ENCODE results near the gene ARHGEF5.
A peak's percentile ranks its signal among the peaks of the same experiment; 100 is the strongest.
"Not testable (repeated sequence)": the region's sequence is repeated elsewhere in the genome, so short reads cannot be mapped to it uniquely, and the experiment has no call there.

ARHGEF5 gene

DNA sequence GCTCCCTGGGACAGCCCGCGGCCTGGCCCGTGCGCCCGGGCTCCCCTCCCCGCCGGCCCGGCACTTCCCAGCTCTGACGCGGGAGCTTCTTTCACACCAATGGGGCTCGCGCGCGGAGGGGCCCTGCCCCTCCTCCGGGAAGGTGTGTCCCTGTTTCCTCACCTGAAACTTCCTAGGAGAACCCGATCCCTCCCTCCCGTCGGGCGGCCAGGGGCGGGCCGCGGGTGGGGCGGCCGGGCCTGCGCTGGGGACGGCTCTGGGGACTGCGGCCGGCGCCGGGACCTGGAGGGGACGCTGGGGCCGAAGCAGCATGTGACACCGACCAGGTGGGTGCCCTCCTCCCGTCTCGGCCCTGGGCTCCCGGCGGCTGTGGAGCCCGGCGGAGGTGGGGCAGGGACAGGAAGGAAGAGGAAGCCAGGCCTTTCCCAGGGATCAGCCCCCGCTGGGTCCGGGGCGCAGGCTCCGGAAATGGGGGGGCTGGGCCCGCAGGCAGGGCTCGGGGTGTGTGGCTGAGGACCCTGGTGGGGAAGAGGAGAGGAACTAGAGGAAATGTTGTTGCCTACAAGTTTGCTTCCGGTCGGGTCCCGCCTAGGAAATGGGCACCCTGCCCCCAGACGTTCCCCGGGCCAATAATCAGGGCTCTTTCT is at the start of gene ARHGEF5:
TSS of gene ARHGEF5 (plus strand) at position 227 of the 647 bp plus-strand sequence. CDS start 7,268 bp downstream, outside the sequence.
- DNase-seq (ENCODE audit: insufficient read length, low spot score); FAIRE-seq: not testable (repeated sequence)

DNA sequence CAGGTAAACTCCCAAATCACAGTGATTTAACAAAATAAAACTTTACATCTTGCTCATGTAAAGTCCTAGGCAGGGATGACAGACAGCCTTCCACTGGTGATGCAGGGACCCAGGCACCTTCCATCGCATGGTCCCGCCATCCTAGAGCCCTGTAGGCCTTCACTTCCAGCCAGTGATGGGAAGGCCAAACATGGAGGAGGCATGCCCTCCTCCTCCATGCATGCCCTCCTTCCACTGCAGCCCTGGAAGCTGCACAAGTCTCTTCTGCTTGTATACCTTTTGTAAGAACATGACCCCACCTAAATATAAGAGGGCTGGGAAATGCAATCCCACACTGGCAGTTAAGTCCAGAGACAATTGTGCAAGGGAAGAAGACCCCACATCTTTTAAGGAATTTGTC is 45.5 kb upstream of the ARHGEF5 start:
- FAIRE-seq; DNase-seq (ENCODE audit: insufficient read length, low spot score): not testable (repeated sequence)

DNA sequence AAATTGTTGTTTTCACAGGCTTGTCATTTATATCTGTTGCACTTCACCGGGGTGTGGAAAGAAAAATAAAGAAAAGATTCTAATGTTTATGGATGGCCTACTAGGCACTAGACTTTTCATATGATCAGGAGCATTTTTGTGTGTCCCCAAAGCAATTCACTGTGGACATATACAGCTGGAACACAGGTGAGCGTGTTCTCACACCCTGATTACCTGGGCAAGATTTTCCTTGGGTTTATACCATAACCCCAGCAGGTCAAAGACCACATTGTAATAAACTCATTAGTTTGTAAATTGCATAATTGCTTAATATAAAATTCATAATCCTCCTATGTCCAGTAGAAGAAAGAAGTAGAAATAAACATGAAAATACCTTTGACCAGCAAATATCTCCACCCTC is 44.0 kb upstream of the ARHGEF5 start:
- not testable (repeated sequence) for DNase-seq (ENCODE audit: insufficient read length, low spot score); FAIRE-seq

- FAIRE-seq; DNase-seq (ENCODE audit: insufficient read length, low spot score): not testable (repeated sequence)
Observed at GRCh38 chr7:144311872-144312469, 43.2 kb upstream of the ARHGEF5 start, which contains the start of gene OR2A1. OR2A1 (plus strand) TSS chr7:144312419; CDS start chr7:144318125, 5,706 bp downstream.

DNA sequence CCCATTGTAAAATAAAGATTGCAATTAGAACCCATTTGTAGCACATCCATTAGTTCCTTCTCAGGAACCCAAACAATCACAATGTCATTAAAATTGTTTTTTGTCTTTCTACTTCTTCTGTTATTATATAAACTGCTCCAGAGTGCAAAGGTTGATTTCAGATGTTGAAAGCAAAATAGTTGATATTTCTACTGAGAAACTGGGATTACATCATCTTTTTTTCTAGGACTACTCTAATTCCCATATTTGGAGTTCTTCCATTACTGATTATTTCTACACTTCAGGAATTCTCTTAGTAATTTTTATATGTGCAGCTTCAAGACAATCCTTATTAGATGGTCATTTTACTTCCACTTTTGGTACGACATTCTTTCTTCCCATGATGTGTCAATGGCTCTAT is 37.7 kb upstream of the ARHGEF5 start:
- FAIRE-seq, result not testable (repeated sequence)

GRCh38 chr7:144319547-144319946 is 35.7 kb upstream of the ARHGEF5 start:
- not testable (repeated sequence) for FAIRE-seq; DNase-seq (ENCODE audit: insufficient read length, low spot score)

More for the DNA sequence above, 37.7 kb upstream of the ARHGEF5 start:
- DNase-seq (ENCODE audit: insufficient read length, low spot score), result not testable (repeated sequence)

GRCh38 chr7:144321677-144322206 is 33.5 kb upstream of the ARHGEF5 start:
- FAIRE-seq; DNase-seq (ENCODE audit: insufficient read length, low spot score): not testable (repeated sequence)

DNA sequence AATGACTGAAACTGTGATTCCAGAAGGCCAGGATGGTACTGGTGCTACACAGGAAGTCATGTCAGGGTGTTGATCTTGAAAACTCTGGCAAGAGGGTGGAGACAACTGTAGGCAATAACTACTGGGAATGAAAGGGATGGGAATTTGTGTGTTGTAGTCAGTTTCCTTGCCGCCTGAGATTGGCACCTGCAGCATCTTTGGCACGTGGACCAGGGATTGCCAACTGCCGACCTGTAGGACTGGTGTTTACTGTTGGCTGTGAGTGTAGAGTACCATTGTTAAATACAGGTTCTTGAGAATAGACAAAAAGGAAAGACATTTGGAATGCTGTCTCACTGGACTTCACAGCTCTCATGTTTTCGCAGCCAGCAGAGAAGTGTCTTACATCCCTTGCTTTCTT is 31.8 kb upstream of the ARHGEF5 start:
- not testable (repeated sequence) for DNase-seq (ENCODE audit: insufficient read length, low spot score); FAIRE-seq

DNA sequence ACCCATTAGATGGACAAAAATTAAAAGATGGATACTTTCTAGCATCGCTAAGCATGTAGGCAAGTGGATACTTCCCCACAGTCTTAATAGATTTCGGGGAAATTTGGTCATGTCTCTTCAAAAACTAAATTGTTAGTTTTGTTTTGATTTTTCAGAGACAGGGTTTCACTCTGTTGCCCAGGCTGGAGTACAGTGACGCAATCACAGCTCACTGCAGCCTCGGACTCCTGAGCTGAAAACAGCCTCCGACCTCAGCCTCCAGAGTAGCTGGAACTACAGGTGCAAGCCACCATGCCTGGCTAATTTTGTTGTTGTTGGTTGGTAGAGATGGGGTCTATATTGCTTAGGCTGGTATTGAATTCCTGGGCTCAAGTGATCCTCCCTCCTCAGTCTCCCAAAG is 29.3 kb upstream of the ARHGEF5 start:
- not testable (repeated sequence) for DNase-seq (ENCODE audit: insufficient read length, low spot score); FAIRE-seq

DNA sequence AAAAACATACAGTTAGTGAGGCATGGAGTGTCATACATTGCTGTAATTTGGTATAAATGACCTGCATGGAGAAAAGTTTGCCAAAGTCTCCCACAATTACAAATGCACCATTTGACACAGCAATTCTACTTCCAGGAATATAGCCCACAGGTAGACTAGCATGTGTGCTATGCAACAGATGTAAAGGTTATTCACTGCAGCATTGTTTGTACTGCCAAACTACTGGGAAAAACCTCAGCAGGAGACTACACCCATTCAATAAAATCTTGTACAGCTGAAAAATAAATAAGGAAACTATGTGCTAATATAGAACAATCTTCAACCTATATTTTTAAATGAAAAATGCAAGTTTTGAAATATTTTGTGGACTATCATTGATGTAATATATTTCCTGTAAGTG is 25.2 kb upstream of the ARHGEF5 start:
- not testable (repeated sequence) for DNase-seq (ENCODE audit: insufficient read length, low spot score); FAIRE-seq

GRCh38 chr7:144331221-144331995 is 23.8 kb upstream of the ARHGEF5 start:
- not testable (repeated sequence) for DNase-seq (ENCODE audit: insufficient read length, low spot score)
- FAIRE-seq, result peak; percentile 91

GRCh38 chr7:144331996-144332288 is 23.3 kb upstream of the ARHGEF5 start:
- FAIRE-seq; DNase-seq (ENCODE audit: insufficient read length, low spot score): not testable (repeated sequence)

GRCh38 chr7:144348625-144349024 is 6.6 kb upstream of the ARHGEF5 start:
- DNase-seq (ENCODE audit: insufficient read length, low spot score), result not testable (repeated sequence)
- FAIRE-seq, result peak; percentile 26

DNA sequence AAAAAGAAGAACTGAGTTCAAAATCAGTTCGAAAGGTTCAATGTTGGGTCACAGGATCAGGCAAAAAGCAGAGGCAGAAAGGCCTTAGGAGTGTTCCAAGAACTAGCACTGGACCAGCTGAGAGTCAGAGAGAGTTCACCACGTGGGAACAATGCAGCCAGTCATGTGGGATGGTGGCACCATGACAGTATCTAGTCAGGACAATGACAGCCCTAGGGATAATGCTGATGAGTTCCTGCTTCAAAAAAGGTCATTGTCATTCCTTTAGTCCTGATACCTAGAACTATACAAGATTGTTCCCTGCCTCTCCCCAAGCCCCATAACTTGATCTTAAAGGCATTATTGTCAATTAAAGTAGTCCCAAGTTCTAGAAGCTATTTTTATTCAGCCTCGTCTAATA is 3.5 kb upstream of the ARHGEF5 start:
- not testable (repeated sequence) for DNase-seq (ENCODE audit: insufficient read length, low spot score); FAIRE-seq

GRCh38 chr7:144356185-144356584 is 983 bp downstream of the ARHGEF5 start:
- not testable (repeated sequence) for DNase-seq (ENCODE audit: insufficient read length, low spot score); FAIRE-seq

DNA sequence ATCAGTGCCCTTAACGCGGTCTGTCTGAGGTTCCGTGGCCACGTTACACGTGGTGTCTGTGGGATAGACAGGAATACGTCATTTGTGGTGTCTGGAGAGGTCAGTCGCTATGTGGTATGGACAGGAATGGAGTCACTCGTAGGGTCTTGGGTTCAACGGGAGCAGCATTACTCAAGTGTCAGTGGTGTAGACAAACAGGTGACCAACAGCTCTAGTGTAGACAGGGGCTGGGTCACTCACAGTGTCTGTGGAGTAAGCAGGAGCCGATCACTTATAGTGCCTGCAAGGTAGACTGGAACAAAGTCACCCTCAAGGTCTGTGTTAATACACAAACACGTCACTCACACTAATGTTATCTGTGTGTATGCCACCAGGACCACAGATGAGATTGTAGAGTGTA is 1.7 kb downstream of the ARHGEF5 start:
- DNase-seq (ENCODE audit: insufficient read length, low spot score); FAIRE-seq: not testable (repeated sequence)

- FAIRE-seq; DNase-seq (ENCODE audit: insufficient read length, low spot score): not testable (repeated sequence)
Observed at GRCh38 chr7:144362061-144362460, 6.9 kb downstream of the ARHGEF5 start.

GRCh38 chr7:144365523-144365922 is 10.3 kb downstream of the ARHGEF5 start:
- not testable (repeated sequence) for FAIRE-seq; DNase-seq (ENCODE audit: insufficient read length, low spot score)

- not testable (repeated sequence) for FAIRE-seq; DNase-seq (ENCODE audit: insufficient read length, low spot score)
Observed at GRCh38 chr7:144367250-144367649, 12.0 kb downstream of the ARHGEF5 start.

GRCh38 chr7:144369221-144369620 is 14.0 kb downstream of the ARHGEF5 start:
- FAIRE-seq, result not testable (repeated sequence)

DNA sequence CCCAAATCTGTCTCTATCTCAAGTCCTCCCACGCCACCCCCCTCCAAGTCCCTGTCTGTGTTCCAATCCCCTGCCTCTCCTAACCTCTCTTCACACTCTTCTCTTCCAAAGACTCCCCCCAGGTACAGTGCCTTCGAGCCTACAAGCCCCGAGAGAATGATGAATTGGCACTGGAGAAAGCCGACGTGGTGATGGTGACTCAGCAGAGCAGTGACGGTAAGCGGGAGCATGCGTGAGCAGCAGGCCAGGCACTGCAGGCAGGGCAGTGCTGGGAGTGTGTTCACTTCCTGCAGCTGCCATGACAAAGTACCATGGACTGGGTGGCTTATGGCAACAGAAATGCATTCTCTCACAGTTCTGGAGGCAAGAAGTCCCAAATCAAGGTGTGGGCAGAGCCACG is 23.4 kb downstream of the ARHGEF5 start:
- no peak for FAIRE-seq
- DNase-seq (ENCODE audit: insufficient read length, low spot score), result no peak

More at GRCh38 chr7:144369221-144369620, 14.0 kb downstream of the ARHGEF5 start:
- DNase-seq (ENCODE audit: insufficient read length, low spot score), result not testable (repeated sequence)

Measured in GM19239 (cell line).